A549 (cell line): ENCODE data around the gene FBXO31. TPM values are rescaled to one million over a fixed set of nuclear protein-coding genes. Genes with fewer than 3 reads are reported as not detected.

ENCODE experiments used
- ATAC-seq, 2 experiments: fragments of 200-7000 bp in 1 of 2; fragments of >200 bp in 1 of 2; cut with Nextera tagmentation in 1 of 2; cut with Tn5 transposase in 1 of 2; 3 replicates each; pipeline versions ENCODE4 v1.8.0 to v1.9.1; 2018 to 2020; ENCODE audit warnings: mild to moderate bottlenecking in 1 of 2, moderate library complexity in 1 of 2
- CTCF ChIA-PET: fragments of 300-600 bp; sonication (Branson Sonifier 250); formaldehyde crosslinking; extraction: SDS; loops from one replicate; lab custom pipeline; 2021; ENCODE audit warnings: antibody characterized with exemption, inconsistent platforms; lab: Yijun Ruan, JAX
- POLR2A ChIA-PET: fragments of 350-600 bp; formaldehyde crosslinking; extraction: SDS; loops from one replicate; lab custom pipeline; 2021; ENCODE audit warnings: antibody characterized with exemption, inconsistent platforms; lab: Yijun Ruan, JAX
- DNase-seq, 2 experiments: peaks; one replicate each; pipeline versions ENCODE4 v3.0.0 to v3.0.0-alpha.2; 2011 to 2016; ENCODE audit warnings: low read depth in 1 of 2, low spot score in 1 of 2
- FAIRE-seq: peaks from 2 replicates; lab custom pipeline; 2011; peaks lifted over from hg19 to GRCh38; lab: Jason Lieb, UNC
- H3K27ac ChIP-seq, 2 experiments: fragments of >200 bp; sonication (Bioruptor Twin); formaldehyde crosslinking; 3 replicates each; pipeline ENCODE4 v1.5.1; 2016 to 2017
- H3K4me1 ChIP-seq: fragments of >200 bp; sonication (Bioruptor Twin); formaldehyde crosslinking; 3 replicates; pipeline ENCODE4 v1.6.1; 2016
- H3K4me2 ChIP-seq: fragments of >200 bp; sonication (Bioruptor Twin); formaldehyde crosslinking; 3 replicates; pipeline ENCODE4 v1.6.1; 2016
- H3K4me3 ChIP-seq: fragments of >200 bp; sonication (Bioruptor Twin); formaldehyde crosslinking; 3 replicates; pipeline ENCODE4 v1.5.1; 2016
- H3K9me3 ChIP-seq: fragments of >200 bp; sonication (Bioruptor Twin); formaldehyde crosslinking; 3 replicates; pipeline ENCODE4 v1.6.1; 2016
- CBX2 ChIP-seq: fragments of 200-600 bp; sonication (generic); IDR thresholded peaks from 2 replicates; pipeline ENCODE4 v1.6.1; 2016; ENCODE audit warnings: low read depth, mild to moderate bottlenecking, borderline replicate concordance
- CBX8 ChIP-seq: fragments of 200-600 bp; sonication (generic); IDR thresholded peaks from 2 replicates; pipeline ENCODE4 v1.6.1; 2016
- CHD4 ChIP-seq: fragments of 200-600 bp; sonication (generic); IDR thresholded peaks from 2 replicates; pipeline ENCODE4 v1.6.1; 2016; ENCODE audit warnings: antibody characterized with exemption, mild to moderate bottlenecking, borderline replicate concordance
- EHF ChIP-seq: fragments of 250-450 bp; sonication (Bioruptor Pico); IDR thresholded peaks from 2 replicates; pipeline ENCODE4 v1.5.0; 2020; ENCODE audit warnings: mild to moderate bottlenecking
- EHMT2 ChIP-seq: fragments of 200-600 bp; sonication (generic); IDR thresholded peaks from 2 replicates; pipeline ENCODE4 v1.6.1; 2016; ENCODE audit warnings: antibody characterized with exemption, low read depth, mild to moderate bottlenecking, moderate library complexity
- FOSB ChIP-seq: fragments of 250-450 bp; sonication (Bioruptor Pico); IDR thresholded peaks from 2 replicates; pipeline ENCODE4 v1.5.0; 2020; ENCODE audit warnings: mild to moderate bottlenecking, moderate library complexity
- FOSL2 ChIP-seq, 2 experiments: fragments of 450-650 bp in 1 of 2; fragments of >200 bp in 1 of 2; sonication (Bioruptor Twin) in 1 of 2; formaldehyde crosslinking; IDR thresholded peaks; 2 replicates each; pipeline versions ENCODE4 v1.5.0 to v1.6.1; 2016 to 2020; ENCODE audit warnings: mild to moderate bottlenecking in 1 of 2, moderate library complexity in 1 of 2
- GATA3 ChIP-seq: IDR thresholded peaks from 2 replicates; pipeline ENCODE4 v1.6.1; 2012; ENCODE audit warnings: borderline replicate concordance
- HMGXB4 ChIP-seq: fragments of 250-450 bp; sonication (Bioruptor Pico); IDR thresholded peaks from 2 replicates; pipeline ENCODE4 v1.5.0; 2021; ENCODE audit warnings: mild to moderate bottlenecking, moderate library complexity, borderline replicate concordance
- HOXA7 ChIP-seq: fragments of 250-450 bp; sonication (Bioruptor Pico); IDR thresholded peaks from 2 replicates; pipeline ENCODE4 v1.5.0; 2020; ENCODE audit warnings: mild to moderate bottlenecking, moderate library complexity
- HOXB5 ChIP-seq: fragments of 250-450 bp; sonication (Bioruptor Pico); IDR thresholded peaks from 2 replicates; pipeline ENCODE4 v1.5.0; 2020; ENCODE audit warnings: mild to moderate bottlenecking, moderate library complexity
- MAZ ChIP-seq: fragments of 150-350 bp; IDR thresholded peaks from 2 replicates; pipeline ENCODE4 v1.6.1; 2014; ENCODE audit warnings: antibody characterized with exemption, low read depth, low read length, borderline replicate concordance
- NFE2L2 ChIP-seq: fragments of 150-350 bp; conservative IDR thresholded peaks from 2 replicates; pipeline ENCODE4 v1.6.1; 2014; ENCODE audit warnings: low read length
- NPAS2 ChIP-seq: fragments of 250-450 bp; sonication (Bioruptor Pico); IDR thresholded peaks from 2 replicates; pipeline ENCODE4 v1.8.0; 2022; ENCODE audit warnings: mild to moderate bottlenecking, moderate library complexity, borderline replicate concordance
- PBX3 ChIP-seq: IDR thresholded peaks from 2 replicates; pipeline ENCODE4 v1.6.1; 2012
- PHF8 ChIP-seq: fragments of 200-600 bp; sonication (generic); IDR thresholded peaks from 2 replicates; pipeline ENCODE4 v1.6.1; 2016; ENCODE audit warnings: low read depth, mild to moderate bottlenecking, antibody characterized with exemption, moderate library complexity, borderline replicate concordance
- POLR2A ChIP-seq: IDR thresholded peaks from 2 replicates; pipeline ENCODE4 v1.6.1; 2012; ENCODE audit warnings: mild to moderate bottlenecking, low read length
- POLR2AphosphoS2 ChIP-seq: conservative IDR thresholded peaks from 2 replicates; pipeline ENCODE4 v1.6.1; 2012; ENCODE audit warnings: low read length, improper control_type of control experiment, inconsistent platforms
- RAD21 ChIP-seq, 2 experiments: fragments of >200 bp in 1 of 2; sonication (Bioruptor Twin) in 1 of 2; formaldehyde crosslinking in 1 of 2; IDR thresholded peaks in 1 of 2; conservative IDR thresholded peaks in 1 of 2; 2 replicates in 1 of 2; 3 replicates in 1 of 2; pipeline ENCODE4 v1.6.1; 2012 to 2018; ENCODE audit warnings: inconsistent platforms in 1 of 2
- RCOR1 ChIP-seq: fragments of 150-350 bp; IDR thresholded peaks from 2 replicates; pipeline ENCODE4 v1.6.1; 2014; ENCODE audit warnings: antibody characterized with exemption, low read length, low read depth
- REST ChIP-seq: fragments of 200-600 bp; sonication (generic); IDR thresholded peaks from 2 replicates; pipeline ENCODE4 v1.6.1; 2016; ENCODE audit warnings: antibody characterized with exemption, mild to moderate bottlenecking, moderate library complexity
- RNF2 ChIP-seq: fragments of 200-600 bp; sonication (generic); IDR thresholded peaks from 2 replicates; pipeline ENCODE4 v1.6.1; 2016; ENCODE audit warnings: low read depth, mild to moderate bottlenecking, antibody characterized with exemption, moderate library complexity, borderline replicate concordance
- SMC3 ChIP-seq: fragments of >200 bp; sonication (Bioruptor Twin); formaldehyde crosslinking; IDR thresholded peaks from 3 replicates; pipeline ENCODE4 v1.6.1; 2018; ENCODE audit warnings: inconsistent platforms
- TFCP2L1 ChIP-seq: fragments of 250-450 bp; sonication (Bioruptor Pico); IDR thresholded peaks from 2 replicates; pipeline ENCODE4 v1.5.0; 2021; ENCODE audit warnings: mild to moderate bottlenecking
- TP53 ChIP-seq: fragments of 250-450 bp; sonication (Bioruptor Pico); IDR thresholded peaks from 2 replicates; pipeline ENCODE4 v1.5.0; 2021; ENCODE audit warnings: mild to moderate bottlenecking, moderate library complexity
- WGBS: methylation state at CpG from one replicate; pipeline ENCODE4 v1.1.6; 2017; ENCODE audit errors: missing lambda C conversion rate; 5-methylcytosine and 5-hydroxymethylcytosine counted together
- polyA plus RNA-seq, 4 experiments: library from polyadenylated mRNA; depleted of rRNA in 3 of 4; stranded (reverse); fragments of >200 nt; fragmentation: RNase III in 1 of 4; extraction: RNeasy Plus Mini Kit Qiagen cat#74134 plus additional on column Dnase treatment in 1 of 4; gene quantifications; 2 replicates in 3 of 4; 3 replicates in 1 of 4; pipeline ENCODE4 v1.2.3, GENCODE V29; 2011 to 2017
- TF ChIP-seq, protein P1 (sequence below): fragments of >200 bp; sonication (Bioruptor Twin); formaldehyde crosslinking; IDR thresholded peaks from 3 replicates; pipeline ENCODE4 v1.6.1; 2016
- TF ChIP-seq, protein P2 (sequence below): IDR thresholded peaks from 2 replicates; pipeline ENCODE4 v1.6.1; 2012

Gene FBXO31
- polyA plus RNA-seq, 2 of the 4 experiments (the other 2 are of a cell fraction), result 10.5 to 11.1 TPM

GRCh38 chr16:87332150-87332549, 51.4 kb downstream of the FBXO31 start:
- POLR2A ChIA-PET, result interaction anchor here (1.0 kb wide), 1 partner anchor 15 kb away, joined by 3 read pairs; the partner anchor contains the start of gene C16orf95
- H3K4me1 ChIP-seq, result no peaks in the 10 kb centered on the region
- FAIRE-seq (no peak), DNase-seq (no peak), ATAC-seq (no peak)
- no peak overlapping the region for H3K27ac ChIP-seq
- no peak overlapping the region for H3K4me2 ChIP-seq
- no peaks in the 10 kb centered on the region for H3K9me3 ChIP-seq
- TF ChIP-seq SMC3 (no peak), CBX8 (no peak), TP53 (no peak), NFE2L2 (no peak), FOSL2 (IDR thresholded peaks at IDR 0.05) (no peak), FOSL2 (CRISPR knock-in tag; IDR thresholded peaks at IDR 0.05) (no peak), CBX2 (no peak), PHF8 (no peak), REST (no peak), RNF2 (no peak), TFCP2L1 (CRISPR knock-in tag) (no peak), HMGXB4 (CRISPR knock-in tag) (no peak), HOXA7 (CRISPR knock-in tag) (no peak), MAZ (no peak)
- TF ChIP-seq, protein P1, sequence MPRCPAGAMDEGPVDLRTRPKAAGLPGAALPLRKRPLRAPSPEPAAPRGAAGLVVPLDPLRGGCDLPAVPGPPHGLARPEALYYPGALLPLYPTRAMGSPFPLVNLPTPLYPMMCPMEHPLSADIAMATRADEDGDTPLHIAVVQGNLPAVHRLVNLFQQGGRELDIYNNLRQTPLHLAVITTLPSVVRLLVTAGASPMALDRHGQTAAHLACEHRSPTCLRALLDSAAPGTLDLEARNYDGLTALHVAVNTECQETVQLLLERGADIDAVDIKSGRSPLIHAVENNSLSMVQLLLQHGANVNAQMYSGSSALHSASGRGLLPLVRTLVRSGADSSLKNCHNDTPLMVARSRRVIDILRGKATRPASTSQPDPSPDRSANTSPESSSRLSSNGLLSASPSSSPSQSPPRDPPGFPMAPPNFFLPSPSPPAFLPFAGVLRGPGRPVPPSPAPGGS, result no peak
- TF ChIP-seq, all 56 proteins: peak for 0
- WGBS, result 87% methylated on average over 10 of the region's 10 CpGs
- CTCF ChIA-PET, result interaction anchor here (0.6 to 4.2 kb wide), 10 partner anchors 8 to 1656 kb away, joined by 3 to 23 read pairs (median 5); partner anchors contain the start of gene C16orf95
- H3K4me3 ChIP-seq, result no peak overlapping the region

DNA sequence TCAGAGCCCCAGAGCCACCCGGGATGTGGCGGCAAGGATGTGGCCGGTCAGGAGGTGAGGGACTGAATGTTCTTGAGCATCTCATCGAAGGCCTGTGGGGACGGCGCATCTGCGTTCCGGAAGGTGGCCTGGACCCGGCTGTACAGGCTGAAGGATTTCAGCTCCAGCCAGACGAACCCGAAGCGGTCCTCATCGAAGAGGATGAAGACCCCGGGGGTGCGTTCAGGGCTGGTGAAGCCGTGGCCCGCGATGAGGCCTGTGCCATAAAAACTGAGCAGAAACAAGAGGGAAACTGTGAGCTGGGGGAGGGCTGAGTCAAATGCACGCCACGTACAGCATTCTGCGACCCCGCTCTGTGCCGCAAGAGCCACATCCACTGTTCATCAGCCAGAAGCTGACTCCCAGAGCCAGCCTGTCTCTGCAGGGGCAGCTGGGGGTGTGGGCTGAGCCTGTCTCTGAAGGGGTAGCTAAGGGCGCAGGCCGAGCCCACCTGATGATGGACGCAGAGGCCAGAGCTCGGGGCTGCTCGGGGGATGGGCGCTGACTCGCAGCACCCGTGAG, 52.3 kb downstream of the FBXO31 start:
- Histone ChIP-seq H3K9me3 (no peaks in the 10 kb centered on the region), H3K4me2 (no peak overlapping the region), H3K27ac (no peak overlapping the region), H3K4me3 (no peak overlapping the region), H3K4me1 (no peaks in the 10 kb centered on the region)
- 93% methylated on average over 31 of the region's 31 CpGs for WGBS
- DNase-seq (no peak), FAIRE-seq (no peak), ATAC-seq (no peak)
- CTCF ChIA-PET, result interaction anchor here (0.6 to 3.7 kb wide), 7 partner anchors 10 to 1655 kb away, joined by 3 to 17 read pairs (median 6); partner anchors contain the start of gene C16orf95
- POLR2A ChIA-PET, result interaction anchor here (0.6 to 1.0 kb wide), 2 partner anchors 13 to 14 kb away, joined by 3 to 5 read pairs; partner anchors contain the start of gene C16orf95
- TF ChIP-seq SMC3 (no peak), NPAS2 (CRISPR knock-in tag) (no peak), HOXA7 (CRISPR knock-in tag) (no peak), HOXB5 (CRISPR knock-in tag) (no peak), CHD4 (no peak), EHF (no peak), POLR2A (no peak), RCOR1 (no peak), FOSB (CRISPR knock-in tag) (no peak), NFE2L2 (no peak), RAD21 (conservative IDR thresholded peaks at IDR 0.05 in 1 of 2, IDR thresholded peaks at IDR 0.05 in 1 of 2) (no peak), POLR2AphosphoS2 (no peak), PBX3 (no peak), EHMT2 (no peak), CBX8 (no peak), GATA3 (no peak)
- TF ChIP-seq, protein P2, sequence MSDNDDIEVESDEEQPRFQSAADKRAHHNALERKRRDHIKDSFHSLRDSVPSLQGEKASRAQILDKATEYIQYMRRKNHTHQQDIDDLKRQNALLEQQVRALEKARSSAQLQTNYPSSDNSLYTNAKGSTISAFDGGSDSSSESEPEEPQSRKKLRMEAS, result no peak
